NCI-H2227 (cell line): ENCODE data around the gene GIN1.
"Not testable (repeated sequence)": the region's sequence is repeated elsewhere in the genome, so short reads cannot be mapped to it uniquely, and the experiment has no call there.

ENCODE experiments used
- DNase-seq: peaks from one replicate; lab custom pipeline; 2025; ENCODE audit not compliant: unreplicated experiment; lab: John Stamatoyannopoulos, UW

GIN1 gene, protein sequence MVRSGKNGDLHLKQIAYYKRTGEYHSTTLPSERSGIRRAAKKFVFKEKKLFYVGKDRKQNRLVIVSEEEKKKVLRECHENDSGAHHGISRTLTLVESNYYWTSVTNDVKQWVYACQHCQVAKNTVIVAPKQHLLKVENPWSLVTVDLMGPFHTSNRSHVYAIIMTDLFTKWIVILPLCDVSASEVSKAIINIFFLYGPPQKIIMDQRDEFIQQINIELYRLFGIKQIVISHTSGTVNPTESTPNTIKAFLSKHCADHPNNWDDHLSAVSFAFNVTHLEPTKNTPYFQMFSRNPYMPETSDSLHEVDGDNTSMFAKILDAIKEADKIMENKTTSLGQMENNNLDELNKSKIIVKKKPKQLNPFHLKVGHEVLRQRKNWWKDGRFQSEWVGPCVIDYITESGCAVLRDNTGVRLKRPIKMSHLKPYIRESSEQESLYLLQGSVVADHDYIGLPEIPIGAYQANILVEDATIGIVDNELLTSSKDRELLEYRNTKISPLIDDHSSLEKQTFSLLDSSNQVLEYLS

GRCh38 chr5:103119765-103120606 lies at the start of gene GIN1, which contains the start of gene PPIP5K2:
TSS of gene GIN1 (minus strand) at chr5:103120138. CDS start at chr5:103108707, 11,431 bp downstream.
TSS of gene PPIP5K2 (plus strand) at chr5:103120301. CDS start at chr5:103129590, 9,289 bp downstream.
- peak; percentile 97 for DNase-seq

- no peak for DNase-seq
These were observed 46.8 kb upstream of the GIN1 start for GRCh38 chr5:103166706-103167105.

GRCh38 chr5:103151156-103151555 lies 31.2 kb upstream of the GIN1 start:
- DNase-seq: no peak

DNA sequence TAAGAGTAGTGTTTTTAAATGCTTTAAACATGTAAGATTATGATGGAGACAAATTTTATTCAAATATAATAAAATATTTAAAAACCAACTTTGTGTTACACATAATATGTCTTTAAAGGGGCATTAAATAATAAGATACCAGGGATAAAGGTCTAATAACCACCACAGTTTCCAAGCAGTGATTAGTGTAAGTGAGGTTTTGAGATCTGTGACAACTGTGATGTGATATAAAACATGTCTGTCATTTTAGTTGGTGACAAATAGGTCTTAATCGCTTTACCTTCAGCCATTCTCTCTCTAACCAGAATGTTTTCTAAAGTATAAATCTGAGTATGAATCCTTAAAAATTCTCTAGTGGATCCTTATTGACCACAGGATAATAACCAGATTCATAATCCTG lies 28.3 kb upstream of the GIN1 start:
- no peak for DNase-seq

DNA sequence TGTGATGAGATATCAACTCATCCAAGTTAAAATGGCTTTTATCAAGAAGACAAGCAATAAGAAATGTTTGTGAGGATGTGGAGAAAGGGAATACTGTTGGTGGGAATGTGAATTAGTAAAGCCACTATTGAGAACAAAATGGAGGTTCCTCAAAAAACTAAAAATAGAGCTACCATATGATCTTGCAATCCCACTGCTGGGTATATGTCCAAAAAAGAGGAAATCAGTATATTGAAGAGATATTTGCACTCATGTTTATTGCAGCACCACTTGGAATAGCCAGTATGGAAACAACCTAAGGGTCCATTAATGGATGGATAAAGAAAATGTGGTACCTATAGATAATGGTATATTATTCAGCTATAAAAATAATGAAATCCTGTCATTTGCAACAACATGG lies 25.3 kb upstream of the GIN1 start:
- no peak for DNase-seq

DNA sequence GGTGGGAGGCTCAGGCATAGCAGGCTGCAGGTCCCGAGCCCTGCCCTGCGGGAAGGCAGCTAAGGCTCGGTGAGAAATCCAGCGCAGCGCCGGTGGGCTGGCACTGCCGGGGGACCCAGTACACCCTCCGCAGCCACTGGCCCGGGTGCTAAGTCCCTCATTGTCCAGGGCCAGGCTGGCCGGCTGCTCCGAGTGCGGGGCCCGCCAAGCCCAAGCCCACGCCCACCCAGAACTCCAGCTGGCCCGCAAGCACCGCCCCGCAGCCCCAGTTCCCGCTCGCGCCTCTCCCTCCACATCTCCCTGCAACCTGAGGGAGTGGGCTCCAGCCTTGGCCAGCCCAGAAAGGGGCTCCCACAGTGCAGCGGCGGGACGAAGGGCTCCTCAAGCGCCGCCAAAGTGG lies 22.2 kb upstream of the GIN1 start:
- not testable (repeated sequence) for DNase-seq

- peak; percentile 73 for DNase-seq
These were observed 19.4 kb upstream of the GIN1 start for GRCh38 chr5:103139264-103139865.

DNA sequence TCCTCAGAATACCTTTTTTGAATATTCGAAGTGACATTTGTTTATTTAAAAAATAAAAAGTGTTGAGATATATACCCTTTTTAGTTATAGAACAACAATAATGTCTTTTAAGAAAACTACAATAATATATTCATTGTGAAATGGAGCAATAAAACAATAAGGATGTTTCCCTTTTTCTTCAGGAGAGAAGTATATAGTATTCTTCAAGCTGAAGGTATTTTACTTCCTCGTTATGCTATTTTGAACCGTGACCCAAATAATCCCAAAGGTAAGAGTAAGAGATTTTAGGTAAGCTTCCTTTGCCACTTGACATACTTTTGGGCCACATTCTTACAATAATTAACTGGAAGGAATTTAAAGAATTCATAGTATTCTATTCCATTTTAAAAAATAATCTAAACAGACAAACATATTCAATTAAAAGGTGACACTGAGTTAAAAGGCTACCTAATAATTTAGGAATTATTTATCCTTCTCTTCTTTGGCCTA lies 18.3 kb upstream of the GIN1 start:
- DNase-seq: no peak

GRCh38 chr5:103135461-103135860 lies 15.5 kb upstream of the GIN1 start:
- no peak for DNase-seq

DNA sequence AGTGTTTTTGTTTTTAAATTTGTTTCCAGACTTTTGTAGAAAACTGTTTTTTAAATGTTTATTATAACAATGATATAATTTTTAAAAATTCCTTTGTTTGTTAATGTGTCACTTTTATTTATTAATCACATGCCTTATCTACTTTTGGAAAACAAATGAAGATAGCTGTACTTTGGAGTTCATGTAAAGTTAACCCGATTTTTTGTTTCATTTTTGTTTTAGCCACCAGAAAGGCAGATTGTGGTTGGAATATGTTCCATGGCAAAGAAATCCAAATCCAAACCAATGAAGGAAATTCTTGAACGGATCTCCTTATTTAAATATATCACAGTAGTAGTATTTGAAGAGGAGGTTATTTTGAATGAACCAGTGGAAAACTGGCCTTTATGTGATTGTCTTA lies 13.3 kb upstream of the GIN1 start:
- DNase-seq: no peak

GRCh38 chr5:103132684-103133083 lies 12.7 kb upstream of the GIN1 start:
- DNase-seq: no peak

DNA sequence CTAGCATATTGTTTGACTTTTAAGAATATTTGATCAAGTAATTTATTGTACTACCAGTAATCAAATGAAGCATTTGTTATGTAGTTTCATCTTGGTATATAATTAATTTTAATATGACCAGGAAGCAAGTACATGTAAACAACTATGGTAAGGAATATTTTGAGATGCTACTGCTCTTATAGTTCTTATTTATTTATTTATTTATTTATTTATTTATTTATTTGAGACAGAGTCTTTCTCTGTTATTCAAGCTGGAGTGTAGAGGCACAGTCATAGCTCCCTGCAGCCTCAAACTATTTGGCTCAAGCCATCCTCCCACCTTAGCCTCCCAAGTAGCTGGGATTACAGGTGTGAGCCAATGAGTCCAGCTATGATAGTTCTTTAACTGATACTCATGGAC lies 8.3 kb upstream of the GIN1 start:
- no peak for DNase-seq

DNA sequence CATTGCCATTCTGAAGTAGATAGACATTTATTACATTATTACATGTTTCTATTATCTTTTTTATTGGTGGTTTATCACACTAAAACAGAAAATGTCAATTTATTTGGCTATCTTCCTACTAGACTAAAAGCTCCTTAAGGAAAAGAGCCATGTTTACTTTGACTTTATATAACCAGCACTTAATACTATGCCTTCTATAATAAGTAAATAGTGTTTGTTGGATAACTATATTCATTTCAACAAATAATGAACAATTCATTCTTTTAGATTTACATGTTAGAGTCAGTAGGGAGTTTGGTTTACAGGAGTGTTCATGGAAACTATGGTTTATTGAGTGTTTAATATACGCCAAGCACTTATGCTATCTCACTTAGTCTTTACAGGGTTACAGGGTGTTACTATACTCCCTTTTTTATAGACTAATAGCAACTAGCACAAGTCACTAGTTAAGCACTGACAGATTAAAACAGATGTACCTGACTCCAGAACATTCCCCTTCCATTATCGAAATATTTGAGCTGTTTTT lies 7.4 kb upstream of the GIN1 start:
- no peak for DNase-seq

GRCh38 chr5:103126557-103126956 lies 6.6 kb upstream of the GIN1 start:
- no peak for DNase-seq

DNA sequence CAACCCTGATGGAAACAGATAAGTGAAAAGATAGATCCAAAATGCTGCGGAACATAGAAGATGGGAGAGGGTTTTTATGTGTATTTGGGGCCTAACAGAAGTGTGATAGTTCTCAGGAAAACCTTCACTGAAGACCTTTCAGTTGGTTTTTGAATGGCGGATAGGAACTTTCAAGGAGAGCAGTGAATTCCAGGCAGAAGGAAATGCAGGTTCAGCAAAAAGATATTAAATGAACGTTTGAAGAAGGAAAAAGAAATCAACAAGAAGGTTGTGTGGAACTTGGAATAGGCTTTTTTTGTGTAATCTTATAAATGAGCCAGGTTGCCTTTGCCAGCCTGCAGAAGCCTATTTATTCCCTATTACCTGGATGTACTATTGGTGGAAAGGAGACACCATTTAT lies 2.3 kb upstream of the GIN1 start:
- no peak for DNase-seq

- no peak for DNase-seq
These were observed 766 bp upstream of the GIN1 start for GRCh38 chr5:103120607-103121200.

DNA sequence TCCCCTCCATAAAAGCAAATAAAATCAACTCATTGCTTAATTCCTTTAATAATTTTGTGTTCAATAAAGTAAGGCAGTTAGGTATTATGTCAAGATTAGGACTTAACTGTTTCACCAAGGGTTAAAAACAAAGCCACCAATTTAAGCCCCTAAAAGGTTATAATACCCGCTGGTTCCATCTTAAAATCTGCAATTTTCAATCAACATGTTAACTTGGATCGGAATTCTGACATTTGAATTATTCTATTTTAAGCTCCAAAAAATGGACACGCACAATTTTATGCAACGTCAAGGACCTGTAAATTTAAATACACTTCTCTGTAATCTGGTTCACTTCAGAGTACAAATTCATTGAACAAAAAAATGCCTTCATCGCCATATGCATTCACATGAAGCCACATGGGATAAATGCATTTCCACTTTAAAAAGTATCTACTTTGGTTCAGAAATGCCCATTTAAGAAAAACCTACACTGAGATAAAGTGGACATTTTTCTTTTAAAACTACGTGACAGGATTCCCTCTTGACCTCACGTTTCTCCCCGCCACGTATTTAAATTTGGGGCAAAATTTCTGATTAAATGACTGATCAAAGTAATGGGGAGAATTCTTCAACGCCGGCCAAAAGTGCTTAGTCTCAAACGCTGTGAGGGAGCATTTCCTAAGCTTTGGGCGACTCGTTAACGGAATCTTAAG lies 721 bp downstream of the GIN1 start:
- peak; percentile 55 for DNase-seq

- no peak for DNase-seq
These were observed 2.4 kb downstream of the GIN1 start for GRCh38 chr5:103117471-103117991.

DNA sequence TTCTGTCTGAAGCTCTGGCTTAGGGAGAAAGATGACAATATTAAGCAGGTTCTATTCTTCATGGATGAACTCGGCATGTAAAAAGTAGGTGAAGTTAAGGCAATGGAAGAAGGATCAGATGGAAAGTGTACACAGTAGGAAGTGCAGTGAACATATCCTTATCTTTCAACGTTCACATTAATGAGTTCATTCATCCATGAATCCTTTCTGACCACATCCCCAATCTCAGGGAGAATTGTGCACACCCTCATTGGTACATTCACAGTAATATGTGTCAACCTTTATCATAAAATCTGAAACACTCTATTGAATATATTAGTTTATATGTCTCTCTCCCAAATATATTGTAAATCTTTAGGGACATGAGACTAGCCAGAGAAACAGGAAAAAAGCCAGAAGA lies 5.5 kb downstream of the GIN1 start:
- no peak for DNase-seq

GRCh38 chr5:103112910-103113309 lies 7.0 kb downstream of the GIN1 start:
- no peak for DNase-seq
